Osteocyte (in vitro differentiated cells): ENCODE data around the gene IL1RAP. TPM values are rescaled to one million over a fixed set of nuclear protein-coding genes. Genes with fewer than 3 reads are reported as not detected.

ENCODE experiments used
- DNase-seq: peaks from one replicate; pipeline ENCODE4 v3.0.0; 2021; ENCODE audit warnings: mixed read lengths; ENCODE audit not compliant: unreplicated experiment; ENCODE audit errors: extremely low spot score
- H3K27ac Mint-ChIP-seq: one replicate; pipeline ENCODE4 v1.8.0; 2021; ENCODE audit warnings: mild to moderate bottlenecking, mixed read lengths; ENCODE audit not compliant: unreplicated experiment
- H3K27me3 Mint-ChIP-seq: one replicate; pipeline ENCODE4 v1.8.0; 2021; ENCODE audit warnings: mixed read lengths; ENCODE audit not compliant: unreplicated experiment
- H3K36me3 Mint-ChIP-seq: one replicate; pipeline ENCODE4 v1.8.0; 2021; ENCODE audit warnings: mixed read lengths; ENCODE audit not compliant: unreplicated experiment
- H3K4me1 Mint-ChIP-seq: one replicate; pipeline ENCODE4 v1.8.0; 2021; ENCODE audit warnings: mixed read lengths; ENCODE audit not compliant: unreplicated experiment
- H3K4me3 Mint-ChIP-seq: one replicate; pipeline ENCODE4 v1.8.0; 2021; ENCODE audit warnings: mild to moderate bottlenecking, moderate library complexity, mixed read lengths; ENCODE audit not compliant: unreplicated experiment
- H3K9me3 Mint-ChIP-seq: one replicate; pipeline ENCODE4 v1.8.0; 2021; ENCODE audit warnings: mixed read lengths; ENCODE audit not compliant: unreplicated experiment
- CTCF ChIP-seq: fragments of 200-600 bp; sonication (generic); IDR thresholded peaks from 2 replicates; pipeline ENCODE4 v1.5.0; 2021; ENCODE audit warnings: antibody characterized with exemption, mild to moderate bottlenecking, moderate library complexity
- total RNA-seq: library from RNA; stranded (reverse); gene quantifications from 2 replicates; pipeline ENCODE4 v1.2.1, GENCODE V29; 2021

The IL1RAP gene
- total RNA-seq, 1 donor from 2014 or later, result 29.3 TPM

- H3K27ac Mint-ChIP-seq, result no peak overlapping the region
Measured at GRCh38 chr3:190645932-190646460, 132.1 kb downstream of the IL1RAP start.

GRCh38 chr3:190646996-190647395 lies 133.1 kb downstream of the IL1RAP start:
- Mint-ChIP-seq H3K9me3 (no peaks in the 10 kb centered on the region), H3K27ac (no peak overlapping the region), H3K4me1 (no peaks in the 10 kb centered on the region), H3K27me3 (no peaks in the 10 kb centered on the region), H3K36me3 (peaks cover 22% of the 10 kb centered on the region), H3K4me3 (no peak overlapping the region)
- TF ChIP-seq CTCF, result no peak
- DNase-seq, result no peak

More at GRCh38 chr3:190645932-190646460, 132.1 kb downstream of the IL1RAP start:
- DNase-seq, result no peak
- H3K36me3 Mint-ChIP-seq, result peaks cover 22% of the 10 kb centered on the region
- H3K27me3 Mint-ChIP-seq, result no peaks in the 10 kb centered on the region
- H3K4me3 Mint-ChIP-seq, result no peak overlapping the region
- TF ChIP-seq CTCF, result no peak
- H3K9me3 Mint-ChIP-seq, result no peaks in the 10 kb centered on the region
- no peaks in the 10 kb centered on the region for H3K4me1 Mint-ChIP-seq

- Mint-ChIP-seq H3K9me3 (no peaks in the 10 kb centered on the region), H3K27ac (no peak overlapping the region), H3K27me3 (no peaks in the 10 kb centered on the region), H3K4me3 (no peak overlapping the region), H3K36me3 (no peaks in the 10 kb centered on the region), H3K4me1 (peaks cover 5% of the 10 kb centered on the region)
- no peak for TF ChIP-seq CTCF
- DNase-seq, result no peak
Measured at GRCh38 chr3:190655933-190656332, 142.0 kb downstream of the IL1RAP start.

GRCh38 chr3:190658106-190658505 lies 144.2 kb downstream of the IL1RAP start:
- H3K4me1 Mint-ChIP-seq, result peaks cover 5% of the 10 kb centered on the region
- peaks cover 8% of the 10 kb centered on the region for H3K27me3 Mint-ChIP-seq
- no peaks in the 10 kb centered on the region for H3K9me3 Mint-ChIP-seq
- H3K27ac Mint-ChIP-seq, result no peak overlapping the region
- H3K36me3 Mint-ChIP-seq, result no peaks in the 10 kb centered on the region
- H3K4me3 Mint-ChIP-seq, result no peak overlapping the region
- no peak for TF ChIP-seq CTCF
- DNase-seq, result no peak

- Mint-ChIP-seq H3K4me3 (no peak overlapping the region), H3K36me3 (no peaks in the 10 kb centered on the region), H3K4me1 (peaks cover 16% of the 10 kb centered on the region), H3K27ac (no peak overlapping the region), H3K27me3 (peaks cover 5% of the 10 kb centered on the region), H3K9me3 (no peaks in the 10 kb centered on the region)
- no peak for TF ChIP-seq CTCF
- DNase-seq, result no peak
Measured at GRCh38 chr3:190666821-190667220, 152.9 kb downstream of the IL1RAP start.
